Measurements from ENCODE around the gene FAM9C.

DNA sequence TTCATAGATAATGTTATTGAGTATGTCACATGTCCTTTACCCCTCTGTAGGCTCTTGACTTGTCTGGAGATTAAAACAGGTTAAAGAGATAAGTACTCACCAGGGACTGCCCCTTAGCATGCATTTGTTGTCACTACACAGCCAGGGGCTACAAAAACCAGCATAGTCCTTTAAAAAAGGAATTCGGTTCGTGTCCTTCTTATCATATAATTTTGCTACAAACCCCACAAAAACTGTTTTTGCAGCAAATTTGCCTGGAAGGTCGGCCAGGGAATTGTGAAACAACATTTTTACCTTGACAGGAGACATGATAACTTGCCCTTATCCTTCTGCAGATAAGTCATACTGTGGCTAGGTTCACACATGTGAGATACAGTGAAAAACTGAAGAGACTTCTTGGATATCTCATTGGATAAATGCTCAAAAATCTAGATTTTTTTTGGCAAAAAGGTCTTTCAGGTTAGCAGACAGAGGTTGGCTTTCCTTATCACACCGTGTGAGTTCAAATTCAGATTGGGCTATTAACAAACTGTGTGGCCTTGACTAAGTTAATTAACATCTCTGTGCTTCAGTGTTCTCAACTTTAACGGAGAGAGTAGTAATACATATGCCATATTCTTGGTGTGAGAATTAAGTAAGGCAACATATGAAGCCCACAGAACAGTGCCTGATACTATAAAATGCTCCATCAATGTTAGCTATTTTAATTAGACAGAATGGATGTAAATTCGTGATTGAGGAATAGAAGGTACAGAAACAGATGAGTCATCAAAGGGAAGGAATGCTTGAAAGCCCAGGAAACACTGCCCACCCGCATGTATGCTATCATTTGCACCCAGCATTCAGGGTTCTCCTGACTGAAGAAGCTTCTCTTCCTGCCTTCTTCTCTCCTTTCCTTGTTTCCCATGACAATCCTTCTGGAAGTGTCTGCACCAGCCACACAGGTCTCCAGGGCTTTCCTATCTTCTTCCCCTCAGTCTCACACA is 30.0 kb downstream of the FAM9C start:
- no peak for TF ChIP-seq EZH2 (IDR thresholded peaks at IDR 0.05; ENCODE audit: insufficient read depth, poor library complexity, severe bottlenecking)
- TF ChIP-seq EZH2phosphoT487 (IDR thresholded peaks at IDR 0.05; ENCODE audit: insufficient read depth, low read depth), result no peak
